B cell (primary cell): ENCODE measurements around the gene NADK2. TPM values are rescaled to one million over a fixed set of nuclear protein-coding genes. Genes with fewer than 3 reads are reported as not detected.
"Not testable (repeated sequence)": the region's sequence is repeated elsewhere in the genome, so short reads cannot be mapped to it uniquely, and the experiment has no call there.

Experiments
- ATAC-seq: fragments of 200-7000 bp; cut with Tn5 transposase; one replicate; pipeline ENCODE4 v1.10.0; 2021; ENCODE audit warnings: low read depth, mild to moderate bottlenecking, moderate number of reproducible peaks, moderate library complexity
- CTCF ChIA-PET: fragments of 350-600 bp; sonication (Branson Sonifier 250); formaldehyde crosslinking; loops from one replicate; lab custom pipeline; 2021; ENCODE audit warnings: antibody characterized with exemption, inconsistent platforms; lab: Charles Lee
- POLR2A ChIA-PET: fragments of 350-600 bp; sonication (Branson Sonifier 250); formaldehyde crosslinking; loops from one replicate; lab custom pipeline; 2021; ENCODE audit warnings: antibody characterized with exemption; lab: Charles Lee
- DNase-seq: peaks from one replicate; pipeline ENCODE4 v3.0.0; 2013
- H2AFZ ChIP-seq: 2 replicates; pipeline ENCODE4 v1.6.1; 2012; ENCODE audit warnings: mild to moderate bottlenecking, low read depth, low read length; ENCODE audit not compliant: insufficient read depth, poor library complexity, severe bottlenecking
- H3K27ac ChIP-seq, 2 donors: 1 replicate in 1 of 2; 2 replicates in 1 of 2; pipeline ENCODE4 v1.5.1; 2012 to 2013; ENCODE audit warnings: low read length in 2 of 2, mild to moderate bottlenecking in 2 of 2, moderate library complexity in 1 of 2
- H3K27me3 ChIP-seq, 4 experiments: fragments of 200-600 bp in 1 of 4; sonication (generic) in 1 of 4; replicated peaks in 1 of 4; 1 replicate in 2 of 4; 2 replicates in 2 of 4; pipeline versions ENCODE4 v1.6.1 to v1.7.0; 2013 to 2016; ENCODE audit warnings: low read length in 3 of 4, mild to moderate bottlenecking in 2 of 4, mixed read lengths in 1 of 4, moderate library complexity in 1 of 4; ENCODE audit not compliant: insufficient read depth in 4 of 4, control insufficient read depth in 3 of 4; ENCODE audit errors: control extremely low read depth in 1 of 4
- H3K36me3 ChIP-seq, 2 experiments: replicated peaks in 1 of 2; 1 replicate in 1 of 2; 2 replicates in 1 of 2; pipeline versions ENCODE4 v1.6.1 to v1.7.1; 2013; ENCODE audit warnings: low read length in 1 of 2; ENCODE audit not compliant: insufficient read depth in 2 of 2, control insufficient read depth in 1 of 2; ENCODE audit errors: control extremely low read depth in 1 of 2, extremely low read depth in 1 of 2
- H3K4me1 ChIP-seq, 2 donors: fragments of 200-600 bp in 1 of 2; sonication (generic) in 1 of 2; 1 replicate in 1 of 2; 2 replicates in 1 of 2; pipeline versions ENCODE4 v1.5.1 to v1.6.1; 2013 to 2017; ENCODE audit warnings: low read length in 2 of 2; ENCODE audit not compliant: control insufficient read depth in 2 of 2, insufficient read depth in 2 of 2
- H3K4me2 ChIP-seq: replicated peaks from 2 replicates; pipeline ENCODE3; 2012; ENCODE audit warnings: mild to moderate bottlenecking, low read depth, low read length; ENCODE audit not compliant: poor library complexity, severe bottlenecking
- H3K4me3 ChIP-seq, 5 experiments: fragments of 200-600 bp in 1 of 5; sonication (generic) in 1 of 5; 1 replicate in 3 of 5; 2 replicates in 2 of 5; pipeline versions ENCODE4 v1.5.1 to v1.7.0; 2011 to 2016; ENCODE audit warnings: low read length in 4 of 5, mild to moderate bottlenecking in 4 of 5, low read depth in 2 of 5, control low read depth in 1 of 5, moderate library complexity in 1 of 5; ENCODE audit not compliant: insufficient read depth in 1 of 5; ENCODE audit errors: control extremely low read depth in 1 of 5, extremely low read depth in 1 of 5
- H3K79me2 ChIP-seq: fragments of 200-600 bp; sonication (generic); one replicate; pipeline ENCODE4 v1.6.0; 2016; ENCODE audit warnings: low read length; ENCODE audit not compliant: control insufficient read depth, insufficient read depth
- H3K9ac ChIP-seq: fragments of 200-600 bp; sonication (generic); 2 replicates; pipeline ENCODE4 v1.6.1; 2017; ENCODE audit warnings: mild to moderate bottlenecking, low read length, moderate library complexity
- H3K9me3 ChIP-seq, 3 donors: one replicate each; pipeline versions ENCODE4 v1.6.1 to v1.7.1; 2013; ENCODE audit warnings: low read length in 2 of 3; ENCODE audit not compliant: control insufficient read depth in 2 of 3, insufficient read depth in 1 of 3; ENCODE audit errors: control extremely low read depth in 1 of 3
- H4K20me1 ChIP-seq: 2 replicates; pipeline ENCODE4 v1.6.0; 2012; ENCODE audit warnings: mild to moderate bottlenecking, low read length; ENCODE audit not compliant: insufficient read depth, control insufficient read depth, poor library complexity, severe bottlenecking
- H3K27ac Mint-ChIP-seq: one replicate; pipeline ENCODE4 v1.8.0; 2021; ENCODE audit warnings: mixed read lengths
- H3K27me3 Mint-ChIP-seq: one replicate; pipeline ENCODE4 v1.8.0; 2021; ENCODE audit warnings: mixed read lengths
- H3K4me1 Mint-ChIP-seq: one replicate; pipeline ENCODE4 v1.8.0; 2021; ENCODE audit warnings: mixed read lengths
- H3K4me3 Mint-ChIP-seq: one replicate; pipeline ENCODE4 v1.8.0; 2021; ENCODE audit warnings: mixed read lengths
- H3K9me3 Mint-ChIP-seq: one replicate; pipeline ENCODE4 v1.8.0; 2022; ENCODE audit warnings: mixed read lengths; ENCODE audit not compliant: insufficient read depth
- EZH2 ChIP-seq: IDR thresholded peaks from 2 replicates; pipeline ENCODE4 v1.6.1; 2012; ENCODE audit warnings: borderline replicate concordance, low read depth, mild to moderate bottlenecking, moderate library complexity, low read length; ENCODE audit not compliant: insufficient read depth, poor library complexity, severe bottlenecking
- WGBS: methylation state at CpG from one replicate; pipeline ENCODE4 v1.1.5; 2013; ENCODE audit warnings: missing lambda C conversion rate; ENCODE audit not compliant: insufficient coverage; 5-methylcytosine and 5-hydroxymethylcytosine counted together
- intact Hi-C: fragments of 100-400 bp; cut with micrococcal nuclease; formaldehyde crosslinking; loops from one replicate; pipeline ENCODE4 v1.10.0; 2022
- polyA plus RNA-seq: library from polyadenylated mRNA; depleted of rRNA; stranded (reverse); fragments of >200 nt; gene quantifications from 2 replicates; pipeline ENCODE4 v1.2.3, GENCODE V29; 2012
- total RNA-seq, 2 donors: library from RNA; stranded (reverse); fragments of 120-200 nt in 1 of 2; gene quantifications; 1 replicate in 1 of 2; 2 replicates in 1 of 2; pipeline versions ENCODE4 v1.2.3 to v1.2.4, GENCODE V29; 2013 to 2022
- TF ChIP-seq, protein P1 (sequence below): fragments of 200-600 bp; IDR thresholded peaks from one replicate; pipeline ENCODE4 v1.8.0; 2022; ENCODE audit warnings: antibody characterized with exemption, mild to moderate bottlenecking

NADK2 gene
- total and polyA plus RNA-seq, 2 donors (not counting 1 experiment from before 2014, with no cell fraction given) = 3.3 to 18.6 TPM

DNA sequence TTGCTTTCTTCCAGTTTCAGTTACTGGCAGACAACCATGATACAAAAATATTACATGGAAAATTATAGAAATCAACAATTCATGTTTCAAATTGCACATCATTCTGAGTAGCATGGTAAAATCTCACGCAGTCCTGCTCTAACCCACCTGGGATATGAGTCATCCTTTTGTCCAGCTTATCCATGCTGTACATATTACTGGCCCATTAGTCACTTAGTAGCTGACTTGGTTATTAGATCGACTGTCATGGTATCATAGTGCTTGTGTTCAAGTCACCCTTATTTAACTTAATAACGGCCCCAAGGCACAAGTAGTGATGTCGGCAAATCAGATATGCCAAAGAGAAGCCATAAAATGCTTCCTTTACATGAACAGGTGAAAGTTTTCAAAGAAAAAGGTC, 41.2 kb downstream of the NADK2 start:
- Mint-ChIP-seq H3K27ac (no peak overlapping the region), H3K9me3 (no peaks in the 10 kb centered on the region), H3K4me1 (no peaks in the 10 kb centered on the region), H3K27me3 (no peaks in the 10 kb centered on the region), H3K4me3 (no peak overlapping the region)
- 100% methylated on average over 1 of the region's 4 CpGs for WGBS
- H3K27me3 ChIP-seq = no peaks in the 10 kb centered on the region
- H4K20me1 ChIP-seq = no peaks in the 10 kb centered on the region
- no peak for ATAC-seq
- no peaks in the 10 kb centered on the region for H3K4me1 ChIP-seq
- intact Hi-C loops = no loop called here
- H3K27ac ChIP-seq = no peak overlapping the region
- POLR2A ChIA-PET = no interaction called here
- H3K79me2 ChIP-seq = no peaks in the 10 kb centered on the region
- no peak overlapping the region for H3K4me3 ChIP-seq
- H3K9me3 ChIP-seq = no peaks in the 10 kb centered on the region
- H2AFZ ChIP-seq = no peak overlapping the region
- H3K36me3 ChIP-seq = peaks cover 6 to 10% of the 10 kb centered on the region in 2 experiments
- no peak for TF ChIP-seq EZH2
- TF ChIP-seq, protein P1, sequence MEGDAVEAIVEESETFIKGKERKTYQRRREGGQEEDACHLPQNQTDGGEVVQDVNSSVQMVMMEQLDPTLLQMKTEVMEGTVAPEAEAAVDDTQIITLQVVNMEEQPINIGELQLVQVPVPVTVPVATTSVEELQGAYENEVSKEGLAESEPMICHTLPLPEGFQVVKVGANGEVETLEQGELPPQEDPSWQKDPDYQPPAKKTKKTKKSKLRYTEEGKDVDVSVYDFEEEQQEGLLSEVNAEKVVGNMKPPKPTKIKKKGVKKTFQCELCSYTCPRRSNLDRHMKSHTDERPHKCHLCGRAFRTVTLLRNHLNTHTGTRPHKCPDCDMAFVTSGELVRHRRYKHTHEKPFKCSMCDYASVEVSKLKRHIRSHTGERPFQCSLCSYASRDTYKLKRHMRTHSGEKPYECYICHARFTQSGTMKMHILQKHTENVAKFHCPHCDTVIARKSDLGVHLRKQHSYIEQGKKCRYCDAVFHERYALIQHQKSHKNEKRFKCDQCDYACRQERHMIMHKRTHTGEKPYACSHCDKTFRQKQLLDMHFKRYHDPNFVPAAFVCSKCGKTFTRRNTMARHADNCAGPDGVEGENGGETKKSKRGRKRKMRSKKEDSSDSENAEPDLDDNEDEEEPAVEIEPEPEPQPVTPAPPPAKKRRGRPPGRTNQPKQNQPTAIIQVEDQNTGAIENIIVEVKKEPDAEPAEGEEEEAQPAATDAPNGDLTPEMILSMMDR = no peak
- CTCF ChIA-PET = interaction anchor here (1.3 kb wide), 1 partner anchor 41 kb away, joined by 3 read pairs; the partner anchor contains the start of gene NADK2
- no peak overlapping the region for H3K4me2 ChIP-seq
- DNase-seq = no peak
- no peak overlapping the region for H3K9ac ChIP-seq

DNA sequence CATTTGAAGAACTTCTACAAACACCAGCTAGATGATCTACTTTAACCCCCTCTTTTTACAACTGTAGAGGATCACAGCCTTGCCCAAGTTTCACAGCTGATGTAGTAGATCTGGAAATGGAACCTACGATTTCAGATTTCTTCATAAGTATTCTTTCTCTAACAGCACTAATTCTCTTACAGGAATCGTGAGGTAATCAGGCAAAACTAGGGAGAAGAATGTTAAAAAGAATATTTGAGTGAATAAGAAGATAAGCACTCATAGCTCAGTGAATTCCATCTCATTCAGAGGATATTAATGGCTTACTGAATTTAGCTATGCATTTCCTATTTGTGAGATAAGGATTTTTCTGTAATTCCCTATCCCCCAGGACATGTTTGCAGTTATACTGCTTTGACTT, 42.1 kb downstream of the NADK2 start:
- Histone ChIP-seq H3K79me2 (no peaks in the 10 kb centered on the region), H3K4me2 (no peak overlapping the region), H3K4me3 (no peak overlapping the region), H3K27me3 (no peaks in the 10 kb centered on the region), H4K20me1 (no peaks in the 10 kb centered on the region), H3K4me1 (no peaks in the 10 kb centered on the region), H3K27ac (no peak overlapping the region), H2AFZ (no peak overlapping the region), H3K9me3 (no peaks in the 10 kb centered on the region), H3K9ac (no peak overlapping the region), H3K36me3 (peaks cover 6 to 10% of the 10 kb centered on the region in 2 experiments)
- ChIA-PET CTCF (no interaction called here), POLR2A (no interaction called here)
- DNase-seq (no peak), ATAC-seq (no peak)
- TF ChIP-seq, protein P1 = no peak
- no peak for TF ChIP-seq EZH2
- Mint-ChIP-seq H3K4me1 (no peaks in the 10 kb centered on the region), H3K4me3 (no peak overlapping the region), H3K27ac (no peak overlapping the region), H3K27me3 (no peaks in the 10 kb centered on the region), H3K9me3 (no peaks in the 10 kb centered on the region)
- intact Hi-C loops = no loop called here
- no CpG with 5 or more reads among the region's 2 CpGs for WGBS

DNA sequence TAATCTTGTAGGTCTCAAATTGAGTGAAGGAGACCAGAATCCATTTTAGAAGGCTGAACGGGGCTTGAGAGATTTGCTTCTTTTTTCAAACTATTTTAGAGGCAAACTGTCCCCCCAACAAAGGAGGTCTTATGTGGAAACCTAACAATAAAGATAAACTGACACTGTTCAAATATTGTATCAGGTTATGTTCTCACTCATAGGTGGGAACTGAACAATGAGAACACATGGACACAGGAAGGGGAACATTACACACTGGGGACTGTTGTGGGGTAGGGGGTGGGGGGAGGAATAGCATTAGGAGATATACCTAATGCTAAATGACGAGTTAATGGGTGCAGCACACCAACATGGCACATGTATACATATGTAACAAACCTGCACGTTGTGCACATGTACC, 42.9 kb downstream of the NADK2 start:
- H3K4me3 ChIP-seq, H2AFZ ChIP-seq, H3K4me1 Mint-ChIP-seq, H3K27me3 Mint-ChIP-seq, POLR2A ChIA-PET, CTCF ChIA-PET, H3K4me1 ChIP-seq, H3K27ac ChIP-seq, H3K4me3 Mint-ChIP-seq, H3K27ac Mint-ChIP-seq, H3K27me3 ChIP-seq, H3K79me2 ChIP-seq, DNase-seq, H3K36me3 ChIP-seq, H3K4me2 ChIP-seq, ATAC-seq, H4K20me1 ChIP-seq, H3K9me3 Mint-ChIP-seq, H3K9me3 ChIP-seq, H3K9ac ChIP-seq, intact Hi-C loops: not testable (repeated sequence)
- WGBS = no CpG with 5 or more reads among the region's 3 CpGs
